Measurements from ENCODE around the gene VDR.

VDR gene

GRCh38 chr12:47801170-47801903, 103.5 kb downstream of the VDR start:
- FAIRE-seq (no peak), DNase-seq (ENCODE audit: insufficient read length, low spot score) (no peak)
- TF ChIP-seq POLR2A (IDR thresholded peaks at IDR 0.05; ENCODE audit: low read depth, low read length): no peak

GRCh38 chr12:47800582-47800981, 104.2 kb downstream of the VDR start:
- DNase-seq (ENCODE audit: insufficient read length, low spot score) (no peak), FAIRE-seq (no peak)
- no peak for TF ChIP-seq POLR2A (IDR thresholded peaks at IDR 0.05; ENCODE audit: low read depth, low read length)

GRCh38 chr12:47799357-47799955, 105.3 kb downstream of the VDR start:
- no peak for TF ChIP-seq POLR2A (IDR thresholded peaks at IDR 0.05; ENCODE audit: low read depth, low read length)
- DNase-seq (ENCODE audit: insufficient read length, low spot score) (no peak), FAIRE-seq (no peak)

GRCh38 chr12:47798382-47798948, 106.3 kb downstream of the VDR start:
- no peak for TF ChIP-seq POLR2A (IDR thresholded peaks at IDR 0.05; ENCODE audit: low read depth, low read length)
- FAIRE-seq: no peak
- no peak for DNase-seq (ENCODE audit: insufficient read length, low spot score)

GRCh38 chr12:47797441-47797840, 107.4 kb downstream of the VDR start:
- DNase-seq (ENCODE audit: insufficient read length, low spot score): no peak
- no peak for TF ChIP-seq POLR2A (IDR thresholded peaks at IDR 0.05; ENCODE audit: low read depth, low read length)
- no peak for FAIRE-seq

GRCh38 chr12:47795814-47796411, 108.9 kb downstream of the VDR start:
- DNase-seq (ENCODE audit: insufficient read length, low spot score) (no peak), FAIRE-seq (no peak)
- TF ChIP-seq POLR2A (IDR thresholded peaks at IDR 0.05; ENCODE audit: low read depth, low read length): no peak

- DNase-seq (ENCODE audit: insufficient read length, low spot score): no peak
- no peak for TF ChIP-seq POLR2A (IDR thresholded peaks at IDR 0.05; ENCODE audit: low read depth, low read length)
- FAIRE-seq: no peak
Measured at GRCh38 chr12:47795121-47795813, 109.5 kb downstream of the VDR start.

GRCh38 chr12:47794679-47795078, 110.1 kb downstream of the VDR start:
- no peak for TF ChIP-seq POLR2A (IDR thresholded peaks at IDR 0.05; ENCODE audit: low read depth, low read length)
- FAIRE-seq (no peak), DNase-seq (ENCODE audit: insufficient read length, low spot score) (no peak)

- FAIRE-seq (no peak), DNase-seq (ENCODE audit: insufficient read length, low spot score) (no peak)
- TF ChIP-seq POLR2A (IDR thresholded peaks at IDR 0.05; ENCODE audit: low read depth, low read length): no peak
Measured at GRCh38 chr12:47793015-47793681, 111.6 kb downstream of the VDR start.

- FAIRE-seq (no peak), DNase-seq (ENCODE audit: insufficient read length, low spot score) (no peak)
- no peak for TF ChIP-seq POLR2A (IDR thresholded peaks at IDR 0.05; ENCODE audit: low read depth, low read length)
Measured at GRCh38 chr12:47791874-47792273, 112.9 kb downstream of the VDR start.

All from H54 (cell line).